Activated T-cell treated with anti-CD3 and anti-CD28 coated beads, Interleukin-2, amount 50 U/mL, for 24 hours (primary cell): Measurements from ENCODE around the gene CGB5.

Source experiments
- DNase-seq: peaks from one replicate; pipeline ENCODE4 v3.0.0-alpha.2; 2020
- H3K27ac Mint-ChIP-seq: 2 replicates; pipeline ENCODE4 v1.8.0; 2020; ENCODE audit warnings: mild to moderate bottlenecking, mixed read lengths
- H3K27me3 Mint-ChIP-seq: 2 replicates; pipeline ENCODE4 v1.8.0; 2020; ENCODE audit warnings: mixed read lengths
- H3K36me3 Mint-ChIP-seq: 2 replicates; pipeline ENCODE4 v1.8.0; 2020; ENCODE audit warnings: low read depth, mixed read lengths
- H3K4me1 Mint-ChIP-seq: 2 replicates; pipeline ENCODE4 v1.8.0; 2020; ENCODE audit warnings: low read depth, mixed read lengths
- H3K4me3 Mint-ChIP-seq: 2 replicates; pipeline ENCODE4 v1.8.0; 2020; ENCODE audit warnings: mild to moderate bottlenecking, moderate library complexity, mixed read lengths
- H3K9me3 Mint-ChIP-seq: 2 replicates; pipeline ENCODE4 v1.8.0; 2020; ENCODE audit warnings: mixed read lengths

CGB5 gene

DNA sequence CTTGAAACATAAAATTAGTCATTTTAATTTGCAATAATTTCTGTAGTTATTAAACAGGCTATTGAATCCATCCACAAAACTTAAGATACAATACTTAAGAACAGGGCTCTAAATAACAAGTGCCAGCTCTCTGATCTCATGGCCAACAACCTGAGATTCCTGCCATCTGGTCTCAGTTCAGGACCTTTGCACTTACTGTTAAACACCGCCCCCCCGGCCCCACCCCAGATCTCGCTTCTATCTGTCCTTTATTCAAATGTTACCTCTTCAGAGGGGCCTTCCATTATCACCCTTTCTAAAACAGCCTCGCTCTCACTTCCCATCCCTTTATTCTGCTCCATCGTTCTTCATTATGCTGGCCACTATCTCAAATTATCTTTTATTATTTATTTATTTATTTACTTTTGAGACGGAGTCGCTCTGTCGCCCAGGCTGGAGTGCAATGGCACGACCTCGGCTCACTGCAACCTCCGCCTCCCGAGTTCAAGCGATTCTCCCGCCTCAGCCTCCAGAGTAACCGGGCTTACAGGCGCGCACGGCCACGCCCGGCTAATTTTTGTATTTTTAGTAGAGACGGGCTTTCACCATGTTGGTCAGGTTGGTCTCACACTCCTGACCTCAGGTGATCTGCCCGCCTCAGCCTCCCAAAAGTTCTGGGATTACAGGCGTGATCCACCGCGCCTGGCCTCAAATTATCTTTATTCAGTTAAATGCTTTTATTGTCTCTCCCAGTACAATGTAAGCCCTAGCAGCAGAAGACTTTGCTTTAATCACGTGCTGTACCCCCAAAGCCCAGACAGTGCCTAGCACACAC lies 40.8 kb downstream of the CGB5 start:
- Mint-ChIP-seq H3K4me1 (peaks cover 28% of the 10 kb centered on the region), H3K27me3 (no peaks in the 10 kb centered on the region), H3K36me3 (peaks cover 40% of the 10 kb centered on the region), H3K9me3 (no peaks in the 10 kb centered on the region), H3K27ac (peak overlapping the region; percentile 98), H3K4me3 (peak overlapping the region; percentile 98)
- no peak for DNase-seq

- H3K4me1 Mint-ChIP-seq, result peaks cover 30% of the 10 kb centered on the region
- no peaks in the 10 kb centered on the region for H3K27me3 Mint-ChIP-seq
- peak within 1 kb of the TSS; percentile 98 for H3K4me3 Mint-ChIP-seq
- peak within 1 kb of the TSS; percentile 98 for H3K27ac Mint-ChIP-seq
- peaks cover 49% of the 10 kb centered on the region for H3K36me3 Mint-ChIP-seq
- peak; percentile 99 for DNase-seq
- H3K9me3 Mint-ChIP-seq, result no peaks in the 10 kb centered on the region
These were observed 41.6 kb downstream of the CGB5 start, which contains the start of gene SNRNP70 for GRCh38 chr19:49085020-49085867. SNRNP70 (plus strand) TSS chr19:49085451; CDS start chr19:49086415, 964 bp downstream.

DNA sequence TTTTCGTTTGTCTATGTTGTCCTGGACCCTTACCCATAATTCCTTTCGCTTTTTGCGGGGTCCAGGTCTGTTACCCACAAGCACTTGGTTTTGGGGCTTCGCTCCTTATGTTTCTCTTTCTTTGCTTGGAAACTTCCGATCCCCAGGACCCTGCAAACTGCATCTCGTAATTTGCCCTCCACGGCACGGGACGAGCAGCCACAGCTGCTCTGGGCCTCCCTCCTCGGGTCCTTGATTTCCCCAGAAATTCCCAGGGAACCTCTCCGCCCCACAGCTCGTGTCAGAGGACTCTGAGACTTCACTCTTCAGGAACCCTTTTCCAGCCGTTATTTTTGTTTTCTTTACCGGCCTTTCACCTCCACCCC lies 42.2 kb downstream of the CGB5 start:
- Mint-ChIP-seq H3K27ac (peak overlapping the region; percentile 98), H3K9me3 (no peaks in the 10 kb centered on the region), H3K4me1 (peaks cover 36% of the 10 kb centered on the region), H3K36me3 (peaks cover 55% of the 10 kb centered on the region), H3K4me3 (peak overlapping the region; percentile 98), H3K27me3 (no peaks in the 10 kb centered on the region)
- DNase-seq, result no peak

GRCh38 chr19:49086296-49086695 lies 42.6 kb downstream of the CGB5 start:
- peak overlapping the region; percentile 98 for H3K4me3 Mint-ChIP-seq
- peaks cover 59% of the 10 kb centered on the region for H3K36me3 Mint-ChIP-seq
- DNase-seq, result no peak
- peak overlapping the region; percentile 98 for H3K27ac Mint-ChIP-seq
- no peaks in the 10 kb centered on the region for H3K9me3 Mint-ChIP-seq
- H3K27me3 Mint-ChIP-seq, result no peaks in the 10 kb centered on the region
- H3K4me1 Mint-ChIP-seq, result peaks cover 39% of the 10 kb centered on the region

- peaks cover 93% of the 10 kb centered on the region for H3K36me3 Mint-ChIP-seq
- H3K27me3 Mint-ChIP-seq, result no peaks in the 10 kb centered on the region
- H3K4me1 Mint-ChIP-seq, result peaks cover 34% of the 10 kb centered on the region
- H3K27ac Mint-ChIP-seq, result peak overlapping the region; percentile 78
- DNase-seq, result no peak
- H3K4me3 Mint-ChIP-seq, result no peak overlapping the region
- H3K9me3 Mint-ChIP-seq, result no peaks in the 10 kb centered on the region
These were observed 47.9 kb downstream of the CGB5 start for GRCh38 chr19:49091391-49092038.

GRCh38 chr19:49092686-49093085 lies 49.0 kb downstream of the CGB5 start:
- H3K4me1 Mint-ChIP-seq, result peaks cover 30% of the 10 kb centered on the region
- H3K9me3 Mint-ChIP-seq, result no peaks in the 10 kb centered on the region
- no peaks in the 10 kb centered on the region for H3K27me3 Mint-ChIP-seq
- H3K4me3 Mint-ChIP-seq, result no peak overlapping the region
- no peak overlapping the region for H3K27ac Mint-ChIP-seq
- H3K36me3 Mint-ChIP-seq, result peaks cover 93% of the 10 kb centered on the region
- no peak for DNase-seq
